Dedifferentiated amniotic fluid mesenchymal stem cell (primary cell): ENCODE results near the gene PI4KA.
"Not testable (repeated sequence)": the region's sequence is repeated elsewhere in the genome, so short reads cannot be mapped to it uniquely, and the experiment has no call there.

Experiments
- DNase-seq: peaks from one replicate; pipeline ENCODE4 v3.0.0-alpha.2; 2016; ENCODE audit errors: extremely low spot score

PI4KA gene

GRCh38 chr22:20749453-20749852 is 109.2 kb downstream of the PI4KA start:
- DNase-seq, result no peak

GRCh38 chr22:20748731-20749428 is 109.7 kb downstream of the PI4KA start:
- no peak for DNase-seq

GRCh38 chr22:20748082-20748481 is 110.5 kb downstream of the PI4KA start:
- DNase-seq, result no peak

GRCh38 chr22:20747223-20747622 is 111.4 kb downstream of the PI4KA start:
- no peak for DNase-seq

- DNase-seq, result no peak
These were observed 112.0 kb downstream of the PI4KA start for GRCh38 chr22:20746431-20747189.

- DNase-seq, result no peak
These were observed 113.5 kb downstream of the PI4KA start for GRCh38 chr22:20745119-20745518.

GRCh38 chr22:20744456-20744855 is 114.2 kb downstream of the PI4KA start:
- no peak for DNase-seq

GRCh38 chr22:20742764-20743163 is 115.8 kb downstream of the PI4KA start:
- DNase-seq, result no peak

- DNase-seq, result no peak
These were observed 116.7 kb downstream of the PI4KA start for GRCh38 chr22:20741634-20742581.

GRCh38 chr22:20741008-20741633 is 117.5 kb downstream of the PI4KA start:
- no peak for DNase-seq

GRCh38 chr22:20740222-20740951 is 118.2 kb downstream of the PI4KA start:
- no peak for DNase-seq

- no peak for DNase-seq
These were observed 120.1 kb downstream of the PI4KA start for GRCh38 chr22:20738394-20739089.

- not testable (repeated sequence) for DNase-seq
These were observed 121.7 kb downstream of the PI4KA start for GRCh38 chr22:20736891-20737290.

GRCh38 chr22:20735356-20736162 is 123.1 kb downstream of the PI4KA start:
- DNase-seq, result not testable (repeated sequence)

- DNase-seq, result not testable (repeated sequence)
These were observed 126.2 kb downstream of the PI4KA start for GRCh38 chr22:20732431-20732830.

- DNase-seq, result no peak
These were observed 129.4 kb downstream of the PI4KA start for GRCh38 chr22:20729194-20729593.

- no peak for DNase-seq
These were observed 130.0 kb downstream of the PI4KA start for GRCh38 chr22:20728523-20729190.

GRCh38 chr22:20727118-20728015 is 131.2 kb downstream of the PI4KA start:
- DNase-seq, result no peak
